HG02571 (cell line): Measurements from ENCODE around the gene LIMA1.
A peak's percentile ranks its signal among the peaks of the same experiment; 100 is the strongest.
"Not testable (repeated sequence)": the region's sequence is repeated elsewhere in the genome, so short reads cannot be mapped to it uniquely, and the experiment has no call there.

Source experiments
- ATAC-seq: cut with Tn5 transposase; IDR thresholded peaks from one replicate; pipeline ENCODE4 v1.9.1; 2021; ENCODE audit warnings: mild to moderate bottlenecking, moderate library complexity; ENCODE audit not compliant: unreplicated experiment

Gene LIMA1

GRCh38 chr12:50290692-50291091 lies 7.4 kb upstream of the LIMA1 start:
- not testable (repeated sequence) for ATAC-seq

GRCh38 chr12:50287271-50287670 lies 4.0 kb upstream of the LIMA1 start:
- no peak for ATAC-seq

DNA sequence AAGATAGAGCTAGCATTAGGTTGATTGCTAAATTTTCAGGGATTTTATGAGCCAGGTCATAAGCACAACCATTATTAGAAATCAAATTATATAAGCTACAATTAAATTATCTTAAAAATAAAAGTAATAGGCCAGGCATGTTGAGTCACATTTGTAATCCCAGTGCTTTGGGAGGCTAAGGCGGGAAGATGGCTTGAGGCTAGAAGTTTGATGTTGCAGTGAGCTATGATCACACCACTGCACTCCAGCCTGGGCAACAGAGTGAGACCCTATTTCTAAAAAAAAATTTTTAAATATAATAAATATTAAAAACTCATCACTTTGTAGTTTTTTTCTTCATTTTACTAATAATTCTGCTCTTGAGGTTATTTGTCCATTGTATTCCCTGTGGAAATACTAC lies 1.9 kb upstream of the LIMA1 start:
- ATAC-seq, result no peak

DNA sequence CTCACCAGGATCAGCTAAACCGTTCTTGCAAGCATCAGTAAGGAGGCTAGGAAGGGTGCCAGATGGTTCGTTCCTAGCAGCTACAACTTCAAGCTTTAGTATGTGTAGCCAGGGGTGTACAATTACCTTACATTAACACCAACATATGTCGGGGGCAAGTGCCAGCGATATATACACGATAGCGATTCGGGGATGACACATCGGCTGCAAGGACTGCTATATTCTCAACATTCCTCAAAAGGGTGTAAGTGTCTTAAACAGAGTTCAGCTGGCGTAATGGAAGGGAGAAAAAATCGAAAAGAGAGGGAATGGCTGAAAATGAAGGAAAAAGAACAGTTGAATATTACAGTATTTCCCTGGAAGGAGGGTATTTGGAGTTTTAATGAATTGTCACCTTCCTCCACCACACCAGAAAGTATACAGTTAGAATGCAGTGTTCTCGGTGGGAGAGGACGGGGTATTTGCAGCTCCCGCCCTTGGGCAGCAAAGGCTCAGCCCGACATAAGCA lies 545 bp downstream of the LIMA1 start:
- peak; percentile 16 for ATAC-seq

DNA sequence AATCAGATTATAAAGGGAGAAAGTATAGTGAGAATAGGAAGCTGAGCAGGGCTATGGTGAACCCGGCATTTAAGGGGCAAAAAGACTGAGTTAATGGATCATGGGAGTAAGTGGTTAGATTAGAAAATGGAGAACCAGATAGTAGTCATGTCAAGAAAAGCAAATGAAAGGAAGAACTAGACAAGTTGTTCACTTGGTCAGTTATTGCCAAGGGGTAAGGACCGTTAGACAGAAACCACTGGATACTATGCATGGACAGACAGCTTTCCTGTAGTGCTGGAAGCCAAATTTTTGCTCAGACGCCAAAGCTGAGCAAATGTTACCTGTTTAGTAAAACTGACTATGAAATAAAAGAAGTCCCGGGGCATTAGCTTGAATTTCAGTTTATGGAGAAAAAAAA lies 3.8 kb downstream of the LIMA1 start:
- no peak for ATAC-seq

DNA sequence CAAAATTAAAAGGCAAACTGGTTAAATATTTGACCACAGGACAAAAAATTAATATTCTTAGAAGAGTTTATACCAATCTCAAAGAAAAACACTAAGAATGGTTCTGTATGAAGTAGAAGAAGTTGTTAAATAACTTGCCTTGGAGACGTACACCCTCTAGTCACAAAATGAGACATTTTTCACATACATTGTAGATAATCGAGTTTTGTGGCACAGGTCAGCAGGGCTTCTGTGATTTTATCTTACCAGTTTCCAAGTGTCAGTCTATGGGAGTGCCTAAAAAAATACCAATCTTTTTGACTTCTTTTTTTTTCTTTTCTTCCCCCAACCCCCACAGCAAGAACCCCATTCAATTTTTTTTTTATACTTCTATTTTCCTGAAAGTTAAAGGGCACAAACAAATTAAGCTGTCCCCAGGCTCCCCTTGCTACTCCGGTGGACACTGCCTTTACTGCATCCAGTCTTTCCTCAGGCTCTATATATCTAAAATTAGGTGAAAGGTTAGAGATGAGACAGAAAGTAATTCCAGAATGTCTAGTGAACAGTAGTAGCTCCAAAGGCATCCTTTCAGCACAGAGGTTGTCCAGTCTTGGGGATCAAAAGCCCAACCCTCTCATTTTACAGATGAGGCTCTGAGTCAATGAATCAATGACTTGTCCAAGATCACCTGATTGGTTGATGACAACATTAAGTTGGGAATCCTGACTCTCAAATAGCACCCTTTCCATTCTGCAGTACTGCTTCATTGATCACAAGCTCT lies 6.2 kb downstream of the LIMA1 start:
- ATAC-seq, result no peak

DNA sequence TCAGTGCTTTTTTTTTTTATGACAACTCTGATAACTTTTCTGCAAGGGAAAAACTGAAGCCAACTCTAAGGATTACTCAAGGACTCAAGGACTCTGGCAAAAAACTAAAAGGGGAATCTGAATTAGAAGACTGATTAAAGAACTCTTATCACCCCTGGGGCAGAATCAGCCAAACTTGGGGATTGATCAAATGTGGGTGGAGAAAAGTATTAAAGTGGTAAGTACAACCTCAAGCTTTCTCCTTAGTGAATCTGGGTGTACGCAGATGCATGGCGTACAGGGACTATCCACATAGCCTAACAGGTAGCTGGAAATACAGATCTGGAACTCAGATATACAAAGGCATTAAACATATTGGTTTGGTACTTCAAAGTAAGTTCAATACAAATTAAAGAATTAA lies 7.3 kb downstream of the LIMA1 start:
- no peak for ATAC-seq

DNA sequence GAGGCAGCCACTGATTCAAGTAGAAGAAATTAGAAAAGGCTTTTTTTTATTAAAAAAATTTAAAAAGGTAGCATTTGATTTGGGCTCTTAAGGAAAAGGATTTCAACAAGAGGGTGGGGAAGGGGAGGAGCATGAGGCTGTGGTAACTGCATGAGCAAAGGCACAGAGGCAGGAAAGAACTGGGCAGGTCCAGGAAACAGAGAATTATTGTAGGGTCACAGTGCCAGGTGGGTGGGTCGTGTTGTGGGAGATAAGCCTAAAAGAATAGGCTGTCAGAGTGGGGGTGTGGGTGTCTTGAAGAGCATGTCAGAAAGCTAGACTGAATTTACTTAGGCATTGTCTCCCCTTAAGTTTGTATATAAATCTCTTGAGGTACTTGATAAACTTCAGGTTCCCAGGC lies 7.8 kb downstream of the LIMA1 start:
- no peak for ATAC-seq

DNA sequence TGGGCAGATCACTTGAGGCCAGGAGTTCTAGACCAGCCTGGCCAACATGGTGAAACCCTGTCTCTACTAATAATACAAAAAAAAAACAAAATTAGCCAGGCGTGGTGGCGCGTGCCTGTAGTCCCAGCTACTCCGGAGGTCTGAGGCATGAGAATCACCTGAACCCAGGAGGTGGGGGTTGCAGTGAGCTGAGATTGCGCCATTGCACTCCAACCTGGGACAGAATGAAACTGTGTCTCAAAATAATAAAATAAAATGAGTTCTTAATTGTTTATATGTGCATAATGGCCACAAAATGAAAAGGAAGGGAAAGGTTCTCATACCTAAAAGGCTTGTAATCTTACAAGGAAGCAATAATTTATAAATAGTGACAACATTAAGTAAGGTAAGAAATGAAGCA lies 8.2 kb downstream of the LIMA1 start:
- not testable (repeated sequence) for ATAC-seq

DNA sequence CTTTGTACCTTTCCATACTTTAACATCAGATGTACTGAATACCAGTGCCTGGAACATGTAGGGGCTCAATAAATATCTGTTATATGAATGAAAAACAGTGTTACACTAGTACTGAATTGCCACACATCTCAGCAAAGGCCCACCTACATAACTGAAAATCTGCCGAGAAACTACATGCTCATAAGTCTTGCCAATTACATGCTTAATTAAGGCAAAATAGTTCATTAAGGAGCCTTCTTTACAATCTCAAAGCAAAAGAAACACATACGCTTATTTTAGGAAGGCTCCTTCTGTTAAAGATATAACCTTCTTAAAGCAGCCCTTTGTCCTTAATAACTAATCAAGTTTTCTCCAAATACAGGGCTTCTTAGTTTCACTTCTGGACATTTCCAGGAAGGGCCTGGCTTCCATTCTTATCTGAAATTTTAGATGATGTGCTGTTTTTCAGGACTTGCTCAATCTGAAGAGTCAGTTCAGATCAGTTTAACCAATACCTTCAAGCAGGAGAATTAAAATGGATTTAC lies 11.5 kb downstream of the LIMA1 start:
- no peak for ATAC-seq

DNA sequence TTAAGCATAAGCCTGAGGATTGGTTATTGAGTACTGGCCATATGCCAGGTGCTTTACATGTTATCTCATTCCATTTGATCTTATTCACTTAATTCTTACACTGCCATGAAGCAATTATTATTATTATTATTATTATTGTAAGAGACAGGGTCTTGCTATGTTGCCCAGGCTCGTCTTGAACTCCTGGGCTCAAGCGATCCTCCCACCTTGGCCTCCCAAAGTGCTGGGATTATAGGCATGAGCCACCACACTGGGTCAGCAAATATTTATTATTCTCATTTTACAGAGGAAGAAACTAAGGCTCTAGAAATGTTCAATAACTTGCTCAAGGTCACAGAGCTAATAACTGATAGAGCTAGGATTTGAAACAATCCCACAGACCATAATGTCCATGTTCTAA lies 14.8 kb downstream of the LIMA1 start:
- no peak for ATAC-seq

DNA sequence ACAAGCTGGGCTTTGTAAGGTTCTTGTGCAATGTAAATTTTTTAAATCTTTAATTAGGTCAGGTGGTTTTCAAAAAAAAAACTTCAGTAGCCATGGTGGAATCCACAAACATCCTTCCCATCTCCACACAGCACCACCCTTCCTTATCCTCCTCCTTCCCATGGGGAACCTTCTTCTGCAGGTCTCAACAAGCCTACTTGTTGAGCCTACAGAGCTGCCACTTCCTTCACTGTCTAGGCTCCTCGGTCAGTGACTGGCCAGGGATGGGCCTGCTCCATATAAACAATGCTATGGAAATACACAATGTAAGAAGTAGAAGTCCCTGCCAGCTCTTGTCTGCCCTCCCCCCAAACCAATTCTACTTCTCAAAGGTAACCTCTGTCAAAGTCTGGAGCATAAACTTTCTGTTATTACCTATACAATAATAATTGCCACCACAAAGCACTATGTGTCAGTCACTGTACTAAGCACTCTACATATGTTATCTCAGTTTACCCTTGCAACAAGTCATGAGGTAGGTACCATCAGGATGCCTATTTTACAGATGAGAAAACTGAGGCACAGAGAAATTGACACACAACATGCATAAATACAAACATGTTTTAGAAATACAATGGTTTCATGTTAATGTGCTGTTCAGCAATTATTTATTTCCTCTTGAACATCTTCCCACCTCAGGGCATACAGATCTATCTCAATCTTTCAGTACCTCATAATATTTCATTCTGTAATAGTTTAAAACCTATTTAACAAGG lies 17.4 kb downstream of the LIMA1 start:
- ATAC-seq, result no peak

DNA sequence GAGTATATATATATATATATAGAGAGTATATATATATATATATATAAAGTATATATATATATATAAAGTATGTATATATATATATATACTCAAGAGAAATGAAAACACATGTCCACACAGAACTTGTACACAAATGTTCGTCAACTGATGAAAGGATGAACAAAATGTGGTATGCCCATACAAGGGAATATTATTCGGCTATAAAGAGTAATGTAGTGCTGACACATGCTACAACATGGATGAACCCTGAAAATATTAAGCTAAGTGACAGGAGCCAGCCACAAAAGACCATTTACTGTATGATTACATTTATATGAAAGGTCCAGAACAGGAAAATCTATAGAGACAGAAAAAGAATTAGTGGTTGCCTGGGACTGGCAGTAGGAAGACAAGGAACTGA lies 19.5 kb downstream of the LIMA1 start:
- no peak for ATAC-seq

- ATAC-seq, result no peak
Measured at GRCh38 chr12:50261654-50262053, 21.7 kb downstream of the LIMA1 start.

GRCh38 chr12:50258167-50258551 lies 25.2 kb downstream of the LIMA1 start:
- ATAC-seq, result no peak

DNA sequence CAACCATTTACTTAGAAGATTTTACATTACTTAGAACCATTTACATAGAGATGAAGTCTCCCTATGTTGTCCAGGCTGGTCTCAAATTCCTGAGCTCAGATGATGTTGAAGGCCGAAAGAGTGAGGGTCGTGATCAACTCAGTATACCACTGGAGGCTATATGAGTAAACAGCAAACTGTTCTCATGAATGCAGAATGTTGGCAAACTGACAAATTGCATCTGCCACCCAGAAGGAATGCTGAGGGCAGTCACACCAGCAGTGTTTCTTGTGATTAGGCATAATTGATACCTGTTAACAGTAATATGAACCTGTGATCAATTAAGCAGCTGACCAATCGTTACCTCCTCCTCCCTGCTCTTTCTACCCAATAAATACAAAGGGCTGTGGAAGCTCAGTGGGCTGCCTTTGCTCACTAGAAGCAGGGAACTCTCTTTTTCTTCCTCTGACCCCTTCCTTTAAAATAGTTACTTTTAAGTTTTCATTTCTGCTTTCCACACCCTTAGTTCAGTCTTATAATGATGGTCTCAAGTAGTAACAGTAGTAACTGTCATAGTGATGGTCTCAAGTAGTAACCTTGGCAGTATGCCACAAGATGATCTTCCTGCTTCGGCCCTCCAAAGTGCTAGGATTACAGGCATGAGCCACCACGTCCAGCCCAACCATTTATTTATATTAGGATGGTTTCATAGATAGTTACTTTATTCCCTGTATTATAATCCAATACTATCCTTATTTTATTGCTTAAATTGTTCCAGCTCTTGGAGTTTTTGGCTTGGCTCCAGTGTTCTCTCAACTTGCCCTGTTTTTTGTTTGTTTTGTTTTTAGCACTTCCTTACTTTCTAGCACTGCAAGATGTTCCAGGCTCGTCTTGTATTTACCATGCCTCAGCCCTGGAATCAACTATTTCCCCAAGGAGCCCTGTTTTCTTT lies 25.8 kb downstream of the LIMA1 start:
- no peak for ATAC-seq

- ATAC-seq, result no peak
Measured at GRCh38 chr12:50256761-50257160, 26.6 kb downstream of the LIMA1 start.

GRCh38 chr12:50252977-50253602 lies 30.2 kb downstream of the LIMA1 start:
- ATAC-seq, result no peak

DNA sequence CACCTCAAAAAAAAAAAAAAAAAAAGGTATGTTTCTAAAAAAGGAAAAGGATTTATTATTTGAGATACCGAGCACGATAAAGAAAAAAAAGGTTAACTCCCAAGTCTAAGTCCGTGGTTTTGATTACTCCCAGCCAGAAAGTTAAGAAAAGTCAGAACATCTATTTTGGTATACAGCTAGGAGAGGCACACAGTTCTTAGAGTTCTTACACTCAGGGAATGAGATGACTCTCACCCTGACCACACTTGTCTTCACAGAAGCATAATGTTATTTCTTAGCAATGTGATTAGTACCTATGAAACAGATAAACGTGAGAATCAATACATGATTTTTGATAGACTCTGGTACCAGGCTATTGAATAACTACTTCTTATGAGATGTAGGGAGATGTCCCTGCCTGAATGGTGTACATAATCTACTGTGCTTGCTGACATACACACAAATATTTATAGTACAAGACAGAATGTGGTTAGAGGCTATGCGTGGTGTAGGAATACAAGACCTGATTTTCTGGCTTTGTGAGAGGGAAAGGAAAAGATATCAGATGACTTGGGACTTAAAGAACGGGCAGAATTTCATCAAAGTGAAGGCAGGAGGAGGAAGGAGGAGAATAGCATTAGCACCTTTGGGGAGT lies 31.6 kb downstream of the LIMA1 start:
- ATAC-seq, result no peak
